ENCODE results near the gene LYPD6B. TPM values are rescaled to one million over a fixed set of nuclear protein-coding genes. Genes with fewer than 3 reads are reported as not detected.

LYPD6B gene
- polyA plus RNA-seq, 3 donors, result 30.4 to 33.6 (median 31.8) TPM

Other genes with a start within 250 kb of the LYPD6B start
- 1 to 10 TPM; 4.4 to 4.6 (median 4.4) TPM for gene KIF5C, start 163.5 kb upstream of the LYPD6B start, polyA plus RNA-seq (ENCODE audit: insufficient read length in 3 of 3)